Measurements from ENCODE around the gene FBXL16. TPM values are rescaled to one million over a fixed set of nuclear protein-coding genes. Genes with fewer than 3 reads are reported as not detected.

Gene FBXL16
- total and polyA plus RNA-seq, 2 donors (not counting 3 experiments of a cell fraction or from before 2014, with no cell fraction given): 0.07 to 0.22 TPM

DNA sequence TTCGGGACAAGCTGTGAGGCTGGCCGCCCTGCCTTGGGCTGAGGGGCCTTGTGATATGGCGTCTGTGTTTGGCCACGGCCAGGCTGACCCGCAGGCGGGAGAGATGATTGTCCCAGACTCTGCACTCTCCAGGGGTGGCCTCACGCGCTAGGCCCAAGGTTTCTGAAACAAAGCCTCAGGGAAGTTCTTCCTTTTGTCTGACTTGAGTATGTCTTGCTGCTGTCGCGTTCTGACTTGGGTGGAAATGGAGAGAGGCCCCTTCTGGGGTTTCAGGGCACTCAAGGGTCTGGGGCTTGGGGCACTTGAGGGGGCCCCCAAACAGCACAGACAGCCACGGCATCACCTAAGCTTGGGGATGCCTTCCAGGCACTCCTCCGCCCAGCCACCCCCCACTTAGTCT, 5.5 kb upstream of the FBXL16 start:
- no peaks in the 10 kb centered on the region for H3K9me1 ChIP-seq (replicated peaks; ENCODE audit: control insufficient read depth, extremely low read depth, insufficient read depth, low read length)
- H3K36me3 ChIP-seq (ENCODE audit: control insufficient read depth in 2 of 2, extremely low read depth in 1 of 2, insufficient read depth in 2 of 2, low read length in 2 of 2): no peaks in the 10 kb centered on the region
- no peaks in the 10 kb centered on the region for H3K9me3 ChIP-seq (replicated peaks; ENCODE audit: control insufficient read depth, insufficient read depth, low read length)
- no peak overlapping the region for H3K4me3 ChIP-seq (replicated peaks in 1 of 3; ENCODE audit: insufficient read depth in 1 of 3, low read depth in 1 of 3, low read length in 3 of 3)
- no peak for DNase-seq (ENCODE audit: low read depth, low spot score)
- no peak overlapping the region for H3K27ac ChIP-seq (ENCODE audit: insufficient read depth, low read depth, low read length)
- TF ChIP-seq CTCF (IDR thresholded peaks at IDR 0.05; ENCODE audit: extremely low read depth in 1 of 2, insufficient read depth in 1 of 2, low read depth in 1 of 2, low read length in 2 of 2) (no peak), POLR2AphosphoS5 (IDR thresholded peaks at IDR 0.05; ENCODE audit: insufficient read depth, low read depth, low read length) (no peak), GATA2 (IDR thresholded peaks at IDR 0.05; ENCODE audit: insufficient read depth, insufficient read length, low read depth, low read length) (no peak), MYC (IDR thresholded peaks at IDR 0.05; ENCODE audit: low read depth, low read length) (no peak), MAX (IDR thresholded peaks at IDR 0.05; ENCODE audit: insufficient read depth, insufficient read length) (no peak), FOS (IDR thresholded peaks at IDR 0.05; ENCODE audit: borderline replicate concordance, insufficient read depth, low read length) (no peak), POLR2A (IDR thresholded peaks at IDR 0.05; ENCODE audit: low read depth, low read length) (no peak), EZH2 (IDR thresholded peaks at IDR 0.05; ENCODE audit: borderline replicate concordance, low read depth, low read length, severe bottlenecking) (no peak), JUN (IDR thresholded peaks at IDR 0.05; ENCODE audit: borderline replicate concordance, insufficient read depth, insufficient read length, low read depth) (no peak)
- H2AFZ ChIP-seq (ENCODE audit: low read depth, low read length): no peak overlapping the region
- peaks cover 11 to 16% of the 10 kb centered on the region in 2 experiments for H3K27me3 ChIP-seq (ENCODE audit: control insufficient read depth in 2 of 2, insufficient read depth in 2 of 2, low read length in 2 of 2)
- no peak overlapping the region for H3K9ac ChIP-seq (replicated peaks; ENCODE audit: extremely low read depth, insufficient read depth, low read length)
- dilution Hi-C loops (cut with MboI; ENCODE audit: extremely low pct_ligation_motif_present, low sequenced_read_pairs): no loop called here
- POLR2A ChIA-PET: no interaction called here
- BruUV-seq (replicated peaks): no TSS peak
- no peaks in the 10 kb centered on the region for H3K79me2 ChIP-seq (ENCODE audit: control insufficient read depth, insufficient read depth, low read length)
- CTCF ChIA-PET: interaction anchor here (1.0 to 2.4 kb wide), 4 partner anchors 8 to 345 kb away, joined by 3 to 17 read pairs (median 11); partner anchors contain the start of gene ANTKMT
- peaks cover 9% of the 10 kb centered on the region for H3K4me1 ChIP-seq (ENCODE audit: control insufficient read depth, extremely low read depth, insufficient read depth, low read length)
- no peak for FAIRE-seq
- H3K4me2 ChIP-seq (ENCODE audit: insufficient read depth, low read length): no peak overlapping the region
- intact Hi-C loops (cut with micrococcal nuclease): loop anchor here (1.0 kb wide), 1 partner anchor 74 kb away; no protein-coding TSS in a partner anchor
- no peaks in the 10 kb centered on the region for H4K20me1 ChIP-seq (replicated peaks; ENCODE audit: control insufficient read depth, extremely low read depth, insufficient read depth, low read length)
